ENCODE data around the gene COL26A1.
"Not testable (repeated sequence)": the region's sequence is repeated elsewhere in the genome, so short reads cannot be mapped to it uniquely, and the experiment has no call there.

COL26A1 gene

DNA sequence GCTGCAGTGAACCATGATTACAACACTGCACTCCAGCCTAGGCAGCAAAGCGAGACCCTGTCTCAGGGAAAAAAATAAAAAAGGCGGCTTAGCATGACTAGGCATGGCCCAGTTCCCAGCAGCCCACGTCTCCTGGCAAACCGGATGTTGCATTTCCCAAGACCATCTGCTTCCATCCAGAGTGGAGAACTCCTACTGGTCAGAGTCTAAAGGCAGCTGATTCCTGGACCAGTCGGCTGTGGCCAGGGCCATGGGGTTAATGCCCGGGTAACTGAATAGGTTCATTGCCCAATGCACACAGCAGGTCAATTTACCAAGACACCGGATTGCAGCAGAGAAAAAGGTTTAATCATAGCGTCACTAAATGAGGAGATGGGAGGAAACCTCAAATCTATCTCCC is 133.3 kb downstream of the COL26A1 start:
- DNase-seq (ENCODE audit: low read depth, low spot score): no peak

DNA sequence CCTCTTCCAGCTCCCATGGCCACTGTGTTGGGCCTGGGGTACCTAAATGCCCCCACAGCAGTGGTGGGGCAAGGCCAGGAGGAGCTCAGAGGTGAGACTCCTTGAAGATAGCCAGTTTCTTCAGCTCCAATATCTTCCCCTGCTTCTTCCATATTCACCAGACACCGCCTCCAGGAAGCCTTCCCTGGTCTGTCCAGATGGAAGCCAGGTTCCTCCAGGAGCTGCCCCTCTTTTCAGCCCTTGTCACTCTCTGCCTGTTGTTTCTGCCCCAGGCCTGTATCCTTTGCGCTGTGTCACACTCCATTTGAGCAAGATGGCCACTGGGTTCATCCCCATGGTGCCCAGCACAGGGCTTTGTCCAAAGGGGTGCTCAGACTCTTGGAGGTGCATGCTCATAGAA is 138.7 kb downstream of the COL26A1 start:
- DNase-seq (ENCODE audit: low read depth, low spot score): no peak

DNA sequence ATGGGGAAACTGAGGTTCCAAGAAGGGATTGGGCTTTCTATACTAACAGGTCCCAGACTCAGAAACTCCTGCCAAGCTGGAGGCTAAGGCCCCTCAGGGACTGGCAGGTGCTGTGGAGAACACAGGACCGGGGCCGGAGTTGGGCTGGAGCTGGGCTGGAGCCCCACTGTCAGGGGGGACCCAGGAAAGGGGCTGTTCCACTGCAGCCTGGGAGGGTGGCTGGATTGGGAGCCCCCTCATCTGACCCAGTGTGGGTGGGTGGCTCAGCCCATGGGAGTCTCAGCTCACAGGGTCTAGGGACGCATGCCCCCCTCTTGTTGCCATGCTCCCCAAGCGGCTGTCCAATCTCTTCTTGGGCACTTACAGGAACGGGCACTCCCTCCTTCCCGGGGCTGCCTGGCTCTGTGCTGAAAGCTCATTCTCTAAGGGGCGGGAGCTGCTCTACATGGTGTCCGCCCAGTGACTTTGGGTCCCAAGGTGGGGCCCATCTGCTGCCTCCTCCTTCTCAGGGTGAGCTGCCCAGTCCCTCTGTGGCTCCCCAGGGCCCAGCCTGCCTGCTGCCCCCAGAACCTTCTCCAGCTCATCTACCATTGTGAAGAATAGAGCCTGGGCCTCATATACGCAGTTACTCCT is 139.9 kb downstream of the COL26A1 start:
- no peak for DNase-seq (ENCODE audit: low read depth, low spot score)

DNA sequence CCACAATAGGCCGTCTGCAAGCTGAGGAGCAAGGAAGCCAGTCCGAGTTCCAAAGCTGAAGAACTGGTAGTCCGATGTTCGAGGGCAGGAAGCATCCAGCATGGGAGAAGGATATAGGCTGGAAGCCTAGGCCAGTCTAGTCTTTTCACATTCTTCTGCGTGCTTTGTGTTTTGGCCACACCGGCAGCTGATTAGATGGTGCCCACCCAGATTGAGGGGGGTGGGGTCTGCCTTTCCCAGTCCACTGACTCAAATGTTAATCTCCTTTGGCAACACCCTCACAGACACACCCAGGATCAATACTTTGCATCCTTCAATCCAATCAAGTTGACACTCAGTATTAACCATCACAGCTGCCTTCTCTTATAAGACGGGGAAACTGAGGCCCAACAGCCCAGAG is 142.8 kb downstream of the COL26A1 start:
- DNase-seq (ENCODE audit: low read depth, low spot score): not testable (repeated sequence)

DNA sequence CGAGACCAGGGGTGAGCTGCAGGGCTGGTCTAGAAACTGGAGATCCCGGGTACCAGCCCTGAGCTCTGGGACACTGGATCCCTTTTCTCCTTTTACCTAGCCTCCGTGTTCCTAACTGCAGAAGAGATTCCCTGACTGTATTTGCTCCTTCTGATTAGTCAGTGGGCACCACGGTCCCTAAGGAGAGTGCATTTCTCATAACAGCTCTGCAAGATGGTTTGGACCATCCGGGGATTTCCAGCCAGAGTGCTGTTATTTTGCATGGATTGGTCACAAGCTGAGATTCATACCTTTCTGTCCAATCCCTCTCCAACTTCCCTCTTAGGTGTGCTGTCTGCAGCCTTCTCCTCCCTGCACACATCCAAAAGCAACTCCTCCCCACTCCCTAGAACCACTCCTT is 143.9 kb downstream of the COL26A1 start:
- DNase-seq (ENCODE audit: low read depth, low spot score): no peak

DNA sequence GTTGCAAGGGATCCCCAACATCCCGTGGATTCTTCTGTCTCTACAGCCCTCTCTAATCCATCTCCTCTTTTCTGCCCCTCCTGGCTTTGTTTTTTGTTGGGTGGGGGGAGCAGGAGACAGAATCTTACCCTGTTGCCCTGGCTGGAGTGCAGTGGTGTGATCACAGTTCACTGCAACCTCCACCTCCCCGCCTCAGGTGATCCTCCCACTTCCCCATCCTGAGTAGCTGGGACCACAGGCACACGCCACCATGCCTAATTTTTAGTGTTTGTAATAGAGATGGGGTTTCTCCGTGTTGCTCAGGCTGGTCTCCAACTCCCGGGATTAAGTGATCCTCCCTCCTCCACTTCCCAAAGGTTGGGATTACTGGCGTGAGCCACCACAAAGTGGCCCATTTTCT is 144.7 kb downstream of the COL26A1 start:
- no peak for DNase-seq (ENCODE audit: low read depth, low spot score)

DNA sequence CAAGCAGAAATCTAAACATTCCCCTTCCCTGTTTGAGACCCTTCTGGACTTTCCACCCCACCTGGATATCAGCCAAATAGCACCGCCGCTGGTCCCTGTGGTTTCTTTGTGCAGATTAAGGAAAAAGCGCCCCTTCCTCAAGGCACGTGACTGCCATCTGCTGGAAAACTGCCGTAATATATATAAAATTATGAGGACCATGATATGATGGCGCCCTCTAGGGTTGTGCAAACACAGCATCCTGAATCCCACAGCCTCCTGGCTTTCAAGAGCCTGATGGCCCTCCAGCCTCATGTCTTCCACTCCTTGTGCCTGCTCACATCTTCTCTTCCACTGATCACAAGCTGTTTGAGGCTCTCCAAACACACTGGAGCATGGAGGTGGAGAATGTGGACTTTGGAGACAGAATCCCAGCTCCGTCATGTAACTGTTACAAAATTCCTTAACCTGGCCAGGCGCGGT is 145.1 kb downstream of the COL26A1 start:
- DNase-seq (ENCODE audit: low read depth, low spot score): no peak

DNA sequence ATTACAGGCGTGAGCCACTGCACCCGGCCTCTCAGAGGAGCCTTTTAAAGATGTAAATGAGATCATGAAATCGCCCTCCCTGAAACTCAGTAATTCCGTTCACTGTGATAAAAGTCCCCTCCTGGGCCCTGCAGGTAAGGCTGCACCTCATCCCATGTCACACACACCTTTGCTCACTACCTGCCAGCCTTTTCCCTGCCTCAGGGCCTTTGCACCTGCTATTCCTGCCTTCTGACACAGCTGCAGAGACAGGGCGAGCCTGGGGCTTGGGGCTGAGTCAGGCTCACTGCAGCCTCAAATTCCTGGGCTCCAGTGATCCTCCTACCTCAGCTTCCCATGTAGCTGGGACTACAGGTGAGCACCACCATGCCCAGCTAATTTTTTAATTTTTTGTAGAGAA is 147.6 kb downstream of the COL26A1 start:
- no peak for DNase-seq (ENCODE audit: low read depth, low spot score)

DNA sequence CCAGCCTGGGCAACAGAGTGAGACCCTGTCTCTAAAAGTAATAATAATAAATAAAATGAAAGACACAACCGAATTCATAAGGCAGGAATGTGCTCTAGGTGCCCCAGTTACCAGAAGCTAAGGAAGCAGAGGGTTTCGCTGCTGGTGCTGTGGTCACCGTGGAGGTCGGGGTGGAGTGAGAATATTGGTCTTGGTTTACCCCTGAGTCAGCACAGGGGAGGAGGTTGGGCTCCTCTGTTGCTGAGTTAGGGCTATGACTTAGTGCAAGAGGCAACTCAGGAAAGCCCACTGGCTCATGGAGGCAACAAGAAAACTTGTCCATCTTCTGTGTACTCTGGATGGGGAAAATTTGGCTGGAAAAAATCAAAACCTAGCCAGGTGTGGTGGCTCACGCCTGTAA is 149.3 kb downstream of the COL26A1 start:
- DNase-seq (ENCODE audit: low read depth, low spot score): no peak

DNA sequence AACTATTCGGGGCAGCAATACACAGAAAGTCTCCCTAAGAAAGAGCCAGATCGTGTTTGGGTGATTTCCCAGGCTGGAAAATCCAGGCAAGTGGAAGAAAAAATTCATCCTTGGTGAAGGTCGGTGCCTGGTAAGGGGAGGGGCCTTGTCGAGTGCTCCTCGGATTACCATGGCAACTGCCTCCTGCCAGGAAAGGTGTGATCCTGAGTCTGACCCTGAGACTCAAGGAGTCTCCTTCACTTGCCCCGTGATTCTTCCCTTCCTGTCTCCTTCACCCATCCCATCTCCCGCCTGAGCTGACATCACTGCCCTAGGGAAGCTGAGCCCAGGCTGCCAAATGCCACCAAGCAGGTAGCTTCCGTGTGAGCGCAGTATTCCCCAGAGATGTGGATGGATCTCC is 154.2 kb downstream of the COL26A1 start:
- DNase-seq (ENCODE audit: low read depth, low spot score): no peak

DNA sequence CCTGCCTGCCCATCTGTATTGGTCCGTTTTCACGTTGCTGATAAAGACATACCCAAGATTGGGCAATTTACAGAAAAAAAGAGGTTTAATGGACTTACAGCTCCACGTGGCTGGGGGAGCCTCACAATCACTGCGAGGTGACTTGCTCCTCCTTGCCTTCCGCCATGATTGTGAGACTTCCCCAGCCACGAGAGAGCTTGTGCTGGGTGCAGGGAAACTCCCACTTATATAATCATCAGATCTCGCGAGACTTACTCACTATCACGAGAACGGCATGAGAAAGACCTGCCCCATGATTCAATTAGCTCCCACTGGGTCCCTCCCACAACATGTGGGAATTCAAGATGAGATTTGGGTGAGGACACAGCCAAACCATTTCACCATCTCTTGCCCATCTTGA is 154.6 kb downstream of the COL26A1 start:
- DNase-seq (ENCODE audit: low read depth, low spot score): no peak

DNA sequence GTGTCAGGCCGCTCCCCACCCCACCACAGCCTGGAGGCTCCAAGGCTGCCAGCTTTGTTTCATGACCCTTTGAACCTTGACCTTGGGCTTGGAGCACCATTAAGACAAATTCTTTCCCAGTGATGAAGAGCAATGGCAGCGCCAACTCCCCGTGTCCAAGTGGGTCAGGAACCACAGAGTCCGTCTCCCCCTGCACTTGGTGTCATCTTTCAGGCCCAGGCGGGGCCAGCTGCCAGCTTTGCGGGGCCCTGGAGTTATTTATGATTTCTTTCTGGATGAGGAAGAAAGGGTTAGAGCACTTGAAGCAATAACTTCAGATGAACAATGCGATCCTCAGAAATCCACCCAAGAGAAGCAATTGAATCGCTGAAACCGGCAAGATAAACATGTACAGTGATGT is 155.7 kb downstream of the COL26A1 start:
- no peak for DNase-seq (ENCODE audit: low read depth, low spot score)

DNA sequence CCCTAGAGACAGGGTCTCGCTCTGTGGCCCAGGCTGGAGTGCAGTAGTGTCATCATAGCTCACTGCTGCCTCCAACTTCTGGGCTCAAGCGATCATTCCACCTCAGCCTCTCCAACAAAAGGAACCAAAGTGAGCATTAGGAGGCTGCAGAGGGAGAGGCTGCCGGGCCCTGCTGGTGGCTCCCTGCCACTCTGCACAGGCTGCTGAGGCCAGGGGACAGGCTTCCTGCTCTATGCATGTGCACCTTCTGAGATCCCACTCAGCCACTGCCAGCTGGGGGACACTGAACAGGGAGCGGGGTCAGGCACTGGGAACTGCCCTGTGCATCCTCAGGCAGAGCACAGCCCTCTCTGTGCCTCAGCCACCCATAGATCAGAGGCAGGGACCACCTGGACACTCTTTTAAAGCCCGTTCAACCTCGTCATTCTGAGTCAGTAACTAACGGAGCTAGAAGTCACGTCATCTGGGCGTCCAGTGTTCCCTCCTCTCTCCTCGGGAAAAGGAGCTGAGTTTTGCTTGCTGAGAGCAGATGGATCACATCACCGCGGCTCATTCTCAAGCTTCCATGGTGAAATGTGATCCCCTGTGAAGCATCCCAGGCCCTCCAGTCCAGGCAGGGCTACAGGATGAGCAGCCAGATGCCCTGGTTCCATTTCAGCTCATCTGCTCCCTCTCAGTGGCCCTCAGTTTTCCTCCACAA is 156.8 kb downstream of the COL26A1 start:
- no peak for DNase-seq (ENCODE audit: low read depth, low spot score)

DNA sequence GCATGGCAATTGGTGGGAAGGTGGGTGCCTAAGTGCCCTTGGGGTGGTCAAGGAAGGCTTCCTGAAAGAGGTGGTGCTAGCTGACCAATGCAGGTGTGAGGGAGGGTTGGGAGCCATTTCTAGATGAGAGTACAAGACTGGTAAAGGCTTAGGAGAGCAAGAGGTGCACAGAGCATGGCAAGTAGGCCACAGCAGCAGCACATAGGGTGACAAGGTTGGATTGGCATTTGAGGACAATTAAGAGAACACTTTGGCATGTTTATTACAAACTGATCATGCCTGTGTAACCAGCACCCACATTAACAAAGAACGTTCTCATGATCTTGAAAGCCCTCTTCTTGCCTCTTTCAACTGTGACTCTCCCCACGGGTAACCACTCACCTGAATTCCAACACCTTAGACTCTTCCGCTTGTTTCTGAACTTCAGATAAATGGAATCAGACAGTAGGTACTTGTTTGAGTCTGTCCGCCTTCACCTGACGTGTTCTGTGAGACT is 158.8 kb downstream of the COL26A1 start:
- no peak for DNase-seq (ENCODE audit: low read depth, low spot score)

DNA sequence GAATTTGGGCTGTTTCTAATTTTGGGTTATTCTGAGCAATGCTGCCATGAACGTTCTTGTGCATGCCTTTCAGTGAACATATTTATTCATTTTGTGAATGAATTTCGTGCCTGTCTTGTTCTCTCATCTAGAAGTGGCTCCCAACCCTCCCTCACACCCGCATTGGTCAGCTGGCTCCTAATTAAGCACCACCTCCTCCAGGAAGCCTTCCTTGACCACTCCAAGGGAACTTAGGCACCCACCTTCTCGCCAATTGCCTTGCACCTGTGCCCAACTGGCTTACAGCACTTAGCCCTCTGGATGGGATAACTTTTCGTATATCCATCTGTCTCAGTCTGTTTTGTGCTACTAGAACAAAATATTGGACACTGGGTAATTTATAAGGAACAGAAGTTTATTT is 159.3 kb downstream of the COL26A1 start:
- no peak for DNase-seq (ENCODE audit: low read depth, low spot score)

DNA sequence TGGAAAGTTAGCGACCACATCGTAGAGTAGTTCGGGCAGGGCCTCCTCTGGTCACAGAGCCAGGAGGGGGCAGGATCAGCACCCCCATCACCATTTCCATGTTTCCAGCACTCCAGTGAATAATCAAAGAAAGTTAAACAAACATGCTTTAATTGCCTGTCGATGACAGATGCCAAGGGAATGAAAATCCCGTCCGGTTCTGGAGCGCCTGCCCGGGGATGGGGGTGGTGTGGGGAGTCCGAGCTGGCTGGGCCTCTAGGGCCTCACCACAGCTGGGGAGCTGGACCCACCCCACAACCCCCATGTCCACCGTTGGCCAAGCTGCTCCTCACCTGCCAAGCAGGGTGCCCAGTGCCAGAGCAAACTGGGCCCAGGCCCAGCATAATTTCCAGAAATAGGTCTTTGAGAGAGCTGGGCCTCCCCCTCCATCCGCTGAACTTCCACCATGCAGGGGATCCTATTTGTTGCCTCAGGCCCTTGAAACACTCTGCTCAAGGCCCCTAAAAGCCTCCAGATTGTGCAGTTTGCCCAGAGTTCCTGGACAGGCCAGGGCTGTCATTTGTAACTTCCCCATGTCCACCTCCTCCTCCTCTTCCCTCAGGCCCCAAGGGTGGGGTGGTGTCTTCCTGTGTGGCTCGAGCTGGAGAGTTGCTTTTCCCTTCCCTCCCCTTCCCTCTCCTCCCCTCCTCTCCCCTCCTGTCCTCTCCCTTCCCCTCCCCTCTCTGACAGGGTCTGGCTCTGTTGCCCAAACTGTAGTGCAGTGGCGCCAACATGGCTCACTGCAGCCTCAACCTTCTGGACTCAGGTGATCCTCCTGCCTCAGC is 165.4 kb downstream of the COL26A1 start:
- no peak for DNase-seq (ENCODE audit: low read depth, low spot score)

DNA sequence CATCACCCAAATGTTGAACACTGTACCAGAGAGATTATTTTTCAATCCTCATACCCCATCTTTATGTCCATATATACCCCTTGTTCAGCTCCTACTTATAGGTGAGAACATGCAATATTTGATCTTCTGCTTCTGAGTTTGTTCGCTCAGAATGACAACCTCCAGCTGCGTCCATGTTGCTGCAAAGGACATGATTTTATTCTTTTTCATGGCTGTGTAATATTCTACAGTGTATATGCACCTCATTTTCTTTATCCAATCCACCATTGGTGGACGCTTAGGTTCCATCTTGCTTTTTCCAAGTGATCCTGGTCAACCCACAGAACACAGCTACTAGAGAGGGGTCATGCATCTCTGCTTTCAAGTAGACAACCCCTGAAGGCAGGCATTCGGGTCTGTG is 166.9 kb downstream of the COL26A1 start:
- DNase-seq (ENCODE audit: low read depth, low spot score): no peak

DNA sequence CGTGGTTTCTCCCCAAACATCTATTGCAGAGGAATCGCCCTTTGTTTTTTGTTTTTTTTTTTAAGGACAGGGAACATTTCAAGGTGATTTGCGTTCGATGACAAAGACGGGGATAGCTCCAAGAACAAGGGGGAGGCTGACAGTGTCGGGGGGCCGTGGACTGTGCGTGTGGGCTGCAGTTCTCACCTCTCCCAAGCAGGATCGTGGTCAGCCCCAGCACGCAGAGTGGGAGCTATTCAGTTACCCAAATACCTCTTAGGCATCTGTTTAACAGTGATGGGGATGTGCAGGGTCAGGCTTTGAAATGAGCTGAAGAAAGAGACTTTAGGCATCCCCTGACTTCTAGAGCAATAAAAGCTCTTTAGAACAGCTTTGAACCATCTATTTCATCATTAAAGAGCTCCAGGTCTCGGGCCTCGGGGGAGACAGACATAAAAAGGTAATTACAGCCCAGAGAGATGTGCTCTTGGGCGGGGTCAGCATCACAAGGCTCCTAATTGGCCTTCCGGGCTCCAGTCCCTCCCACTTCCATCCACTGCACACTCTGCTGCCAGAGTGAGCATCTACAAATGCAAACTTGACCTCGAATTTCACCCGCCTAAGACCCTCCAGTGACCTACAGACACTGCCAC is 169.2 kb downstream of the COL26A1 start:
- no peak for DNase-seq (ENCODE audit: low read depth, low spot score)

DNA sequence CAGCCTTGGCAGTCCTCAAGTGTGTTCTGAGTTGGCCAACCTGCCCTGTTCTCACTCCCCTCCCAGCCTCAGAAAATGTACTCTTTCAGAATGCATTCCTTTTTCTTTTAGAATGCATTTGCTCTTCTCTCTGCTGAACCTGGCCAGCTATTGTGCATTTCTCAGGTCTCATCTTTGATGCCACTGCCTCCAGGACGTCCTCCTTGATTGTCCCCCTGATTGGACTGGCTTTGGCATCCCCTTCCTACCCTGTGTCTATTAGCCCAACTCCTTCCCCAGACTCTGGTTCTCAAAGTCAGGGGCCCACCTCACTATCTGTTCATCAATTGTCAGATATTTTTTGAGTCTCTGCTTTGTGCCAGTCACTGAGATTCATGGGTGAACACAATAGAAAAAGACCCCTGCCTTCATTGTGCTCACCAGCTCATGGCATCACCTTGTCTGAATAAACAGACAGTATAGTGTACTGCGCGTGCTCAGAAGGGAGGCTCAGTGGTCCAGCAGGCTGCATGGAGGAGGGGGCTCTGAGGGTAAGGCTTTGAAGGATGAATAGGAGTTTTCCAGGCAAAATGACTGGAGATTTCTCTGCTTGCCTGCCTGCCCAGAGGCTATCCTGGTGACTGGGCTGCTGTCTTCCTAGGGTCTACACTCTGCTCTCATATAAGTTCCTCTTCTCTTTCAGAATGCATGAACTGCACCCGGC is 169.9 kb downstream of the COL26A1 start:
- DNase-seq (ENCODE audit: low read depth, low spot score): no peak

DNA sequence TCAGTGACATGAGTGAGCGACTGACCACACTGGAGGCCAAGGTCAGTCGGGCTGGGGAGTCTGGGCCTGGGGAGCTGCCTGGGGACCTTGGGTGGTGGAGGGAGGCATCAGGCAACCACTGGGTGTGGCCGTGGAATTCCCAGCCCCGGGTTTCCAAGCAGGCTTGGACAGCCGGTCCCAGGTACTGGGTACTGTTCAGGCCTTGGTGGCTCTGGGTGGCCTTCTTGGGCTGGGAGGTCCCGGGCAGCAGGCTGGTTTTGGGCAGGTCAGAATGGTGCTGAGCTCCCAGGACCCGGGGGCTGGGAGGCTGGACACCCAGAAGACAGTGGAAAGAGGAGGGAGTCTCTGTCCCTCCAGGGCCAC is 170.4 kb downstream of the COL26A1 start:
- no peak for DNase-seq (ENCODE audit: low read depth, low spot score)

DNA sequence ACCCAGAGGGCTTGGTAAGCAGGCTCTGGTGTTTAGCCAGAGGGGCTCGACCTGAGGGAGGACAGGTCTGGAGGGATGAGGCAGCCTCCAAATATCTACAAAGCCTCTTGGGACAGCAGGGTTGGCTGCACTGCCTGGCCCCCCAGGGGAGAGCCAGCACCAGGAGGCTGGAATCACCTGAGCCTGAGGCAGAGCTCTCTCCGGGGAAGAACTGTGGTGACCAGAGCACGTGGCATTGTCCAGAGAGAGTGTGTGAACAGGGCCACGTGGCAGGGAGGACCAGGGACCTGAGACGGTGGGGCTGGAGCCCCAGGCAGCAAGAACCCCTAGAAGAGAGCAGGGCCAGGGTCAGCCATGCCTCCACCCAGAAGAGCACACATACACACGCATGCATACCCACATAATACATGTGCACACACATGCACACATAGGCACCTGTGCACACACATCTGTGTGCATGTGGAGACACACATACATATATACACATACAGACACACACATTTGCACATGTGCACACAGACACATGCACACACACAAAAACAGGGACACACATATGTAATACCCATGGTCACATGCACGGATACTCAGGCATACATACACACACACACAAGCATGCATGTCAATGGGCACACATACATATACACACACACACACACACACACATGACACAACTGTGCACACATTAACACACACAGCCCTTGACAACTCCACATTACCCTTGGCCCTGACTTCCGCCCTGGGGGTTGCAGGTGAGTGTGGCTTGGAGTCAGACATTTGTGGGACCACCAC is 171.5 kb downstream of the COL26A1 start:
- DNase-seq (ENCODE audit: low read depth, low spot score): no peak
